Adrenal gland (tissue), 5 donors: Measurements from ENCODE around the gene CXCL13.

Source experiments
- CTCF ChIP-seq, 6 experiments: fragments of 450-650 bp in 4 of 6; fragments of 200-600 bp in 2 of 6; sonication (generic) in 1 of 6; IDR thresholded peaks; 1 replicate in 5 of 6; 2 replicates in 1 of 6; pipeline versions ENCODE4 v1.5.1 to v1.8.0; 2016 to 2021; ENCODE audit warnings: antibody characterized with exemption in 6 of 6, mild to moderate bottlenecking in 2 of 6, moderate library complexity in 1 of 6
- POLR2A ChIP-seq, 2 donors: fragments of 450-650 bp; IDR thresholded peaks; one replicate each; pipeline ENCODE4 v1.6.1; 2017; ENCODE audit warnings: antibody characterized with exemption in 2 of 2, mild to moderate bottlenecking in 2 of 2, moderate library complexity in 1 of 2
- donor health status: DM: no; HTN: no; CAD: no.

GRCh38 chr4:77619408-77619807, 13.8 kb downstream of the CXCL13 start:
- peak in 1 of 6 experiments; percentile 13 for TF ChIP-seq CTCF (IDR thresholded peaks at IDR 0.05)
- TF ChIP-seq POLR2A (IDR thresholded peaks at IDR 0.05): no peak
